OCI-LY3 (cell line): Measurements from ENCODE around the gene CEP104.

ENCODE experiments used
- H2AFZ ChIP-seq: fragments of 200-600, 300-600 bp; shearing (Covaris generic); 2 replicates; pipeline ENCODE4 v1.6.0; 2014; ENCODE audit warnings: antibody characterized with exemption, low read depth, low read length
- H3K27ac ChIP-seq: fragments of 200-600, 300-600 bp; sonication (generic); 2 replicates; pipeline ENCODE4 v1.5.1; 2014; ENCODE audit warnings: mild to moderate bottlenecking, low read length, moderate library complexity, mixed read lengths
- H3K27me3 ChIP-seq: fragments of 200-600, 300-600 bp; sonication (generic); 2 replicates; pipeline ENCODE4 v1.6.1; 2014; ENCODE audit warnings: low read depth, low read length, mixed read lengths
- H3K36me3 ChIP-seq: fragments of 200-600, 300-600 bp; sonication (generic); replicated peaks from 2 replicates; pipeline ENCODE3; 2014; ENCODE audit warnings: low read depth, low read length, mixed read lengths
- H3K4me1 ChIP-seq: fragments of 300-600, 200-600 bp; sonication (generic); 2 replicates; pipeline ENCODE4 v1.6.1; 2014; ENCODE audit warnings: low read length, mixed read lengths
- H3K4me2 ChIP-seq: fragments of 200-600, 300-600 bp; sonication (generic); 2 replicates; pipeline ENCODE4 v1.6.1; 2014; ENCODE audit warnings: low read length, mixed read lengths
- H3K4me3 ChIP-seq: fragments of 300-600, 200-600 bp; sonication (generic); 2 replicates; pipeline ENCODE4 v1.5.1; 2014; ENCODE audit warnings: antibody characterized with exemption, mild to moderate bottlenecking, low read length, moderate library complexity
- H3K79me2 ChIP-seq: fragments of 300-600, 200-600 bp; shearing (Covaris generic); 2 replicates; pipeline ENCODE4 v1.6.1; 2014; ENCODE audit warnings: mild to moderate bottlenecking, low read length, mixed read lengths
- H3K9ac ChIP-seq: fragments of 300-600, 200-600 bp; shearing (Covaris generic); 2 replicates; pipeline ENCODE4 v1.6.0; 2014; ENCODE audit warnings: mild to moderate bottlenecking, low read length, moderate library complexity
- H3K9me3 ChIP-seq: fragments of 200-600, 300-600 bp; shearing (Covaris generic); 2 replicates; pipeline ENCODE4 v1.6.1; 2014; ENCODE audit warnings: low read length, mixed read lengths; ENCODE audit not compliant: insufficient read depth
- H4K20me1 ChIP-seq: fragments of 200-600, 300-600 bp; sonication (generic); 2 replicates; pipeline ENCODE4 v1.6.1; 2016; ENCODE audit warnings: low read length, mixed read lengths; ENCODE audit not compliant: insufficient read depth
- EZH2phosphoT487 ChIP-seq: fragments of 200-600 bp; shearing (Covaris generic); IDR thresholded peaks from 2 replicates; pipeline ENCODE4 v1.6.1; 2018; ENCODE audit warnings: antibody characterized with exemption, mixed run types, low read depth
- TF ChIP-seq, protein P1 (sequence below): fragments of 200-600, 300-600 bp; sonication (generic); IDR thresholded peaks from 2 replicates; pipeline ENCODE4 v1.5.1; 2014; ENCODE audit warnings: antibody characterized with exemption, low read length, low read depth

Gene CEP104

GRCh38 chr1:3778590-3779264 lies 78.3 kb downstream of the CEP104 start:
- H3K9me3 ChIP-seq = no peaks in the 10 kb centered on the region
- H3K36me3 ChIP-seq = peaks cover 13% of the 10 kb centered on the region
- TF ChIP-seq, protein P1, sequence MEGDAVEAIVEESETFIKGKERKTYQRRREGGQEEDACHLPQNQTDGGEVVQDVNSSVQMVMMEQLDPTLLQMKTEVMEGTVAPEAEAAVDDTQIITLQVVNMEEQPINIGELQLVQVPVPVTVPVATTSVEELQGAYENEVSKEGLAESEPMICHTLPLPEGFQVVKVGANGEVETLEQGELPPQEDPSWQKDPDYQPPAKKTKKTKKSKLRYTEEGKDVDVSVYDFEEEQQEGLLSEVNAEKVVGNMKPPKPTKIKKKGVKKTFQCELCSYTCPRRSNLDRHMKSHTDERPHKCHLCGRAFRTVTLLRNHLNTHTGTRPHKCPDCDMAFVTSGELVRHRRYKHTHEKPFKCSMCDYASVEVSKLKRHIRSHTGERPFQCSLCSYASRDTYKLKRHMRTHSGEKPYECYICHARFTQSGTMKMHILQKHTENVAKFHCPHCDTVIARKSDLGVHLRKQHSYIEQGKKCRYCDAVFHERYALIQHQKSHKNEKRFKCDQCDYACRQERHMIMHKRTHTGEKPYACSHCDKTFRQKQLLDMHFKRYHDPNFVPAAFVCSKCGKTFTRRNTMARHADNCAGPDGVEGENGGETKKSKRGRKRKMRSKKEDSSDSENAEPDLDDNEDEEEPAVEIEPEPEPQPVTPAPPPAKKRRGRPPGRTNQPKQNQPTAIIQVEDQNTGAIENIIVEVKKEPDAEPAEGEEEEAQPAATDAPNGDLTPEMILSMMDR = no peak
- TF ChIP-seq EZH2phosphoT487 = no peak
- H3K4me2 ChIP-seq = no peak overlapping the region
- no peaks in the 10 kb centered on the region for H3K79me2 ChIP-seq
- peaks cover 7% of the 10 kb centered on the region; the same call in 1 of the 2 replicates for H3K4me1 ChIP-seq
- no peak overlapping the region for H3K9ac ChIP-seq
- no peaks in the 10 kb centered on the region for H3K27me3 ChIP-seq
- H3K4me3 ChIP-seq = no peak overlapping the region
- H3K27ac ChIP-seq = no peak overlapping the region
- no peak overlapping the region for H2AFZ ChIP-seq
- H4K20me1 ChIP-seq = no peaks in the 10 kb centered on the region

DNA sequence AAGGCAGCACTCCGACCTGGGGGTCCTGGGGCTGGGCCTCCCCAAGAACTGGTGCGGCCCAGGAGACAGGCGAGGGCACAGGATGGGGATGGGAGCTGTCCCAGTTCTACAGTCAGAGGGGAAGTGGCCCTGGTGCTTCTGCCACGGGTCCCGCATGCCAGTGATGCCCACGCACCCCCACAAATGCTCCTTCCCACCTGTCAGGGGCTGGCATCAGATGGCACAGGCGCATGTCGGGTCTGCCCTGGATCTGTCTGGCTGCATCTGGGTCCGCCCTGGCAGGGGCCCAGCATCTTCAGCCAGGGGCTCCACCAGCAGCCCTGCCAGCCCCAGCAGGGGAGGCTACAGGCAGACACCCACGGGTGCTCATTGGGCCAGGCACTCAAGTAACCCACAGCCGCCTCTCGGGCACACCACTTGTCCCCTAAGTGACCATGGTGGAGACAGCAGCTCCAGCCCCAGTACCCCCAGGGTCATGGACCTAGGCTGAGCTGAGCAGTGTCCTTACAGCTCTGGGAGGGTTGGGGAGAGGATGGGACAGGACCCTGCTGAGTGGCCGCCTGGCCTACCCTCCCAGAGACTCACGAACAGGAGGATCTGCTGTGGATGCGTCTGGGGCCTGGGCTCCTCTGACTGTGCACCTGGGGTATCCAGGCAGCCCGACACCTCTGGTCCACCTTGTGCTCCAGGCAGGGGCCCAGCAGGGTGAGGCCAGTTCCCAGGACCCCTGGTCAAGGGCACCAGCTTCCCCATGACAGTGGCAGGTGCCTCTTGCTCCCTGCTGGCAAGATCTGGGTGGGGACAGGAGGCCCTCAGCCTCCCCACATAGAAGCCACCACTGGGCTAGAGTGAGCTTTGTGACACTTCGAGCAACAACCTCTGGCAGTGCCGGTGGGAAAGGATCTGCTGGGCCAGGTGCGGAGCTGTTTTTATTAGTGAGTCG lies 79.1 kb downstream of the CEP104 start:
- Histone ChIP-seq H2AFZ (no peak overlapping the region), H3K9me3 (no peaks in the 10 kb centered on the region), H3K4me2 (no peak overlapping the region), H3K4me1 (peaks cover 11% of the 10 kb centered on the region), H3K4me3 (no peak overlapping the region), H3K27ac (no peak overlapping the region), H3K27me3 (peaks cover 3% of the 10 kb centered on the region; the same call in 1 of the 2 replicates), H4K20me1 (no peaks in the 10 kb centered on the region), H3K79me2 (no peaks in the 10 kb centered on the region), H3K9ac (no peak overlapping the region), H3K36me3 (peaks cover 13% of the 10 kb centered on the region)
- TF ChIP-seq EZH2phosphoT487 = no peak
- TF ChIP-seq, protein P1 = no peak

GRCh38 chr1:3777078-3777547 lies 79.9 kb downstream of the CEP104 start:
- Histone ChIP-seq H3K27ac (no peak overlapping the region), H3K9ac (no peak overlapping the region), H2AFZ (no peak overlapping the region), H3K4me3 (no peak overlapping the region), H3K9me3 (no peaks in the 10 kb centered on the region), H3K36me3 (peaks cover 13% of the 10 kb centered on the region), H3K27me3 (peaks cover 6% of the 10 kb centered on the region; the same call in 1 of the 2 replicates), H4K20me1 (no peaks in the 10 kb centered on the region), H3K4me2 (no peak overlapping the region), H3K4me1 (peaks cover 12% of the 10 kb centered on the region), H3K79me2 (no peaks in the 10 kb centered on the region)
- TF ChIP-seq, protein P1 = no peak
- no peak for TF ChIP-seq EZH2phosphoT487
